ENCODE results near the gene EPB41L1.

DNA sequence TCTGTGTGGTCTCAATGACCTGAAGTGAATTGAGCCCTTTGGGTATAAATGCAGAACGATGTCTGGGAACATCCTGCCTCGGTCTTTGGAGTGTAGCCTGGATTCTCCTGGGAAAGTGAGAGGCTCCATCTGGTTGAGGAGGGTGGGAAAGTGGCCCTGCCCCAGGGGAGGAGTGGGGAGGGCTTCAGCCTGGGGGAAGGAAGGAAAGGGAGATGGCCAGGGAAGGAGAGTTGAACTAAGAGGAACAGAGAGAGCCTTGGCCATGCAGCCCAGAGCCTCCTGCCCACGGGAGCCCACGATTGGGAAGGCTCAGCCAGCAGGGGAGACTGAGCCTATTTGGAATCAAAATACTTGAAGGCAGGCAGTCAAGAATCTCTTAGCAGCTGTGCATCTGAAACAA is 2.3 kb upstream of the EPB41L1 start:
- TF ChIP-seq, protein P1, sequence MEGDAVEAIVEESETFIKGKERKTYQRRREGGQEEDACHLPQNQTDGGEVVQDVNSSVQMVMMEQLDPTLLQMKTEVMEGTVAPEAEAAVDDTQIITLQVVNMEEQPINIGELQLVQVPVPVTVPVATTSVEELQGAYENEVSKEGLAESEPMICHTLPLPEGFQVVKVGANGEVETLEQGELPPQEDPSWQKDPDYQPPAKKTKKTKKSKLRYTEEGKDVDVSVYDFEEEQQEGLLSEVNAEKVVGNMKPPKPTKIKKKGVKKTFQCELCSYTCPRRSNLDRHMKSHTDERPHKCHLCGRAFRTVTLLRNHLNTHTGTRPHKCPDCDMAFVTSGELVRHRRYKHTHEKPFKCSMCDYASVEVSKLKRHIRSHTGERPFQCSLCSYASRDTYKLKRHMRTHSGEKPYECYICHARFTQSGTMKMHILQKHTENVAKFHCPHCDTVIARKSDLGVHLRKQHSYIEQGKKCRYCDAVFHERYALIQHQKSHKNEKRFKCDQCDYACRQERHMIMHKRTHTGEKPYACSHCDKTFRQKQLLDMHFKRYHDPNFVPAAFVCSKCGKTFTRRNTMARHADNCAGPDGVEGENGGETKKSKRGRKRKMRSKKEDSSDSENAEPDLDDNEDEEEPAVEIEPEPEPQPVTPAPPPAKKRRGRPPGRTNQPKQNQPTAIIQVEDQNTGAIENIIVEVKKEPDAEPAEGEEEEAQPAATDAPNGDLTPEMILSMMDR (IDR thresholded peaks at IDR 0.05; ENCODE audit: borderline replicate concordance, extremely low read depth, low read length, poor library complexity, severe bottlenecking) = no peak
- no peak for TF ChIP-seq EZH2 (IDR thresholded peaks at IDR 0.05; ENCODE audit: borderline replicate concordance, low read depth, low read length, severe bottlenecking)

Data from DND-41 (cell line).